Suprapubic skin (tissue), 3 donors: ENCODE measurements around the gene VSNL1.
A peak's percentile ranks its signal among the peaks of the same experiment; 100 is the strongest.

Source experiments
- EP300 ChIP-seq: sonication (generic); formaldehyde crosslinking; IDR thresholded peaks from one replicate; pipeline ENCODE4 v1.6.1; 2017; ENCODE audit warnings: antibody characterized with exemption
- TF ChIP-seq, protein P1 (sequence below), 2 donors: fragments of 200-600 bp in 1 of 2; fragments of 450-650 bp in 1 of 2; sonication (generic) in 1 of 2; IDR thresholded peaks; one replicate each; pipeline ENCODE4 v1.5.1; 2016 to 2019; ENCODE audit warnings: antibody characterized with exemption in 2 of 2, mild to moderate bottlenecking in 1 of 2, moderate library complexity in 1 of 2

DNA sequence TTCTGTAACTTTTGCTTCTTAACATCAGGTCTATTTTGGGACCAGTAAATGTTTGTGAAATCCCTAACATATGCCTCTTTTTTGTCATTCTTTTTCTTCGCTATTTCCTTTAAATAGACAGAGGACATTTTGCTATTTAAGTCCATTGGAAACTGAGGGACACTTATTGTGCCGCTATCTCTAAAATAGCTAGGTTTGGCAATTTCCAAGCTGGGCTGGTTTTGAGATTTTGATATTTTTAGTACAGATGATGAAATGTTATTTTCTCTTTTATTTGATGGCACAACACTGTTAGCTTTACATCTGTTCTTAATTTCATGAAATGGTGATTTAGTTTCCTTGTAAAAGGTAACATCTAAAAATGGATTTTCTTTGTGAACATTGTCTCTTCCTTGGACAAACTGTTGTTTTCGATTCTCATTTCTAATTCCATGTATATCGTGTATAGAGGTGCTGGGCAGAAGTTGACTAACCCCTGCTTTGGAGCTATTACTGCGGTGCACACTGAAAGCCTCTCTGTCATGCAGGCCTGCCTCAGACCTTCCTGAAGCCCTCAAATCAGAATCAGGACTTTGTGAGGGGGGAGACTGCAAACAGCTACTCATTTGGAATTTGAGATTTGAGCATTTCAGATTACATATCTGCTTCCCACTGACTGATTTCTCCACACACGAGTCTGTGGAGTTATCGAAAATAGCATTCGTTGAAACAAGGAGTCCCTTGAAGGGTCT, 22.9 kb upstream of the VSNL1 start:
- TF ChIP-seq EP300 = peak; percentile 26
- TF ChIP-seq, protein P1, sequence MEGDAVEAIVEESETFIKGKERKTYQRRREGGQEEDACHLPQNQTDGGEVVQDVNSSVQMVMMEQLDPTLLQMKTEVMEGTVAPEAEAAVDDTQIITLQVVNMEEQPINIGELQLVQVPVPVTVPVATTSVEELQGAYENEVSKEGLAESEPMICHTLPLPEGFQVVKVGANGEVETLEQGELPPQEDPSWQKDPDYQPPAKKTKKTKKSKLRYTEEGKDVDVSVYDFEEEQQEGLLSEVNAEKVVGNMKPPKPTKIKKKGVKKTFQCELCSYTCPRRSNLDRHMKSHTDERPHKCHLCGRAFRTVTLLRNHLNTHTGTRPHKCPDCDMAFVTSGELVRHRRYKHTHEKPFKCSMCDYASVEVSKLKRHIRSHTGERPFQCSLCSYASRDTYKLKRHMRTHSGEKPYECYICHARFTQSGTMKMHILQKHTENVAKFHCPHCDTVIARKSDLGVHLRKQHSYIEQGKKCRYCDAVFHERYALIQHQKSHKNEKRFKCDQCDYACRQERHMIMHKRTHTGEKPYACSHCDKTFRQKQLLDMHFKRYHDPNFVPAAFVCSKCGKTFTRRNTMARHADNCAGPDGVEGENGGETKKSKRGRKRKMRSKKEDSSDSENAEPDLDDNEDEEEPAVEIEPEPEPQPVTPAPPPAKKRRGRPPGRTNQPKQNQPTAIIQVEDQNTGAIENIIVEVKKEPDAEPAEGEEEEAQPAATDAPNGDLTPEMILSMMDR (IDR thresholded peaks at IDR 0.05) = no peak
